ENCODE measurements around the gene LAMB4.

DNA sequence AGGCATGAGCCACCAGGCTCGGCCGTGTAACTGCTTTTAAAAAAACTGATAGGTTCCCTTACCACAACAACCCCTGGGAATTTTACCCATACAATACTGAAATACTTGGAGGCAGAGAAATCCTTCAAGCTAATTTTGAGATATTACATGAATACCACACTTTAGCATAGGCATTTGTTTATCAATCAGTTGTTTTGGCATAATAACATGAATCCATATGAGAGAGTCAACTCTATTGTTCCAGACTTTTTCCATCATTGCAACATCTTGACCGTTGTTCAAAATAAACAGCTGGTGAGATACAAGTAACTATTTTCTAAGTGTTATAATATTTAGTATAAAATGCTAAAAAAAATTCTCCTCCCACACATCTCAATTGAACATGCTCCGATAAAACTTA lies 36.8 kb downstream of the LAMB4 start:
- TF ChIP-seq, protein P1, sequence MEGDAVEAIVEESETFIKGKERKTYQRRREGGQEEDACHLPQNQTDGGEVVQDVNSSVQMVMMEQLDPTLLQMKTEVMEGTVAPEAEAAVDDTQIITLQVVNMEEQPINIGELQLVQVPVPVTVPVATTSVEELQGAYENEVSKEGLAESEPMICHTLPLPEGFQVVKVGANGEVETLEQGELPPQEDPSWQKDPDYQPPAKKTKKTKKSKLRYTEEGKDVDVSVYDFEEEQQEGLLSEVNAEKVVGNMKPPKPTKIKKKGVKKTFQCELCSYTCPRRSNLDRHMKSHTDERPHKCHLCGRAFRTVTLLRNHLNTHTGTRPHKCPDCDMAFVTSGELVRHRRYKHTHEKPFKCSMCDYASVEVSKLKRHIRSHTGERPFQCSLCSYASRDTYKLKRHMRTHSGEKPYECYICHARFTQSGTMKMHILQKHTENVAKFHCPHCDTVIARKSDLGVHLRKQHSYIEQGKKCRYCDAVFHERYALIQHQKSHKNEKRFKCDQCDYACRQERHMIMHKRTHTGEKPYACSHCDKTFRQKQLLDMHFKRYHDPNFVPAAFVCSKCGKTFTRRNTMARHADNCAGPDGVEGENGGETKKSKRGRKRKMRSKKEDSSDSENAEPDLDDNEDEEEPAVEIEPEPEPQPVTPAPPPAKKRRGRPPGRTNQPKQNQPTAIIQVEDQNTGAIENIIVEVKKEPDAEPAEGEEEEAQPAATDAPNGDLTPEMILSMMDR (IDR thresholded peaks at IDR 0.05), result no peak
- TF ChIP-seq POLR2AphosphoS5 (IDR thresholded peaks at IDR 0.05), result no peak
